Stimulated activated CD8-positive, alpha-beta memory T cell treated with anti-CD3 and anti-CD28 coated beads, Interleukin-4, amount 100 ng/mL, for 4 hours (primary cell): ENCODE measurements around the gene SLC25A29.

ENCODE experiments used
- DNase-seq, 2 donors: peaks; one replicate each; pipeline ENCODE4 v3.0.0-alpha.2; 2020; ENCODE audit warnings: low read depth in 2 of 2, low spot score in 1 of 2

Gene SLC25A29

DNA sequence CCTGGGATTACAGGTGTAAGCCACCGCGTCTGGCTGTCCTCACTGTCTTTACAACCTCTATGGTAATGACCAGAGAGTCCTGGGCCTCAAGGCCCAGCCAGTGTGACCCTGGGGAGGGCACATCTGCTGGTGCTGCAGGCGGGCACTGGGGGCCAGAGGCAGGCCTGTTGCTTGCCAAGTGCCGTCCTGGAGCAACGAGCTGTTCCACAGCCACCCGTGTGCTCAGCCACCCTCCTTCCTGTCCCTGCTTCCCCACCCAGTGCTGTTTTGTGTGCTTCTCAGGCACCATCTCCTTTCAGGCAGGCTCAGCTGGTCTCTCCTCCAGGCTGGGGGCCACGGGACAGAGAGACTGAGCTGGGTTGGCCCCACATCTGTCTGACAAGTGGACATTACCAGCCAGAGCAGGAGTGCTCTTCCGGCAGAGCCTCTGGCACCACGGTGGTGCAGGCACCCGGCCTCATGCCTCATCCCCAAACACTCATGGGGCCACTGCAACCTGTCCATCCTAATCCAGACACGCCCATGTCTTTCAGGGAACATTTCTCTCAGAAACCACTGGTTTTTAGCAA, 25.9 kb upstream of the SLC25A29 start:
- DNase-seq: no peak

DNA sequence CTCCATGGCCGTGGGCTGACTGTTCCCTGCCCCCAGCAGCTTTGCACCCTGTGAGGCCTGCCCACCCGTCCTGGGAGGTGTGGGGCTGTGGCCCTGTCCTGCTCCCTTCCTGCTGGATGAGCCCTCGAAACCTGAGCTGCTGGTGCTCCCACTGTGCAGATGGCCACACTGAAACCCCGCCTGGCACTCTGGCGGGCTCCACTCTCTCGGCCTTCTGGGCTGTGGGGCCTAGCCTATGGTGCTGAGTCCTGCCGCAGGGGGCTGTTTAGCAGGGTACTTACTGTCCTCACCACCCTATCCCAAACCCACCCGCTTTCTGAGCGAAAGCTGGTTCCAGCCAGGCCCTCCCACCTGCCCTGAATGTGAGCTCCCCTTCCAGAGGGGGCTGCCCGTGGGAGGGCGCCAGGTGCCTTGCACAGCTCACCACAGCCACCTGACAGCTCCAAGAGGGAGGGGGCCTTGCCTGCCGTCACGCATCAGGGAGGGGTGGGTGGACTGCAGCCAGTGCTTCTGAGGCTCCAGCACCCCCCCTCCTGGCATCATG, 24.2 kb upstream of the SLC25A29 start:
- DNase-seq: no peak

DNA sequence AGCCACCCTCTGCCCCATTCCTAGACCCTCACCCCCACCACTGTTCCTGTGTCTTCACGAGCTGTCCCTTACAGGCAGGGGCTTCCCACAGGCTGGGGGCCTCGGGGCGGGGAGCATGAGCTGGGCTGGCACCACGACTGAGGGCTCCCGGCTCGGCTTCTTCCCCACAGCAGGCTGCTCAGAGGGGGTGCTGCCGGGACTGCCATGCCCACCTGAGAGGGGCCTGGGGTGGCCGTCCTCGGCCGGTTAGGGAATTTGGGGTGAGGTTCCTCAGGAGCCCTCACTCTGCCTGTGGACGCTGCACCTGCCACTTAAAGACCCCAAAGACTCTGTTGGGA, 23.7 kb upstream of the SLC25A29 start:
- DNase-seq: no peak

DNA sequence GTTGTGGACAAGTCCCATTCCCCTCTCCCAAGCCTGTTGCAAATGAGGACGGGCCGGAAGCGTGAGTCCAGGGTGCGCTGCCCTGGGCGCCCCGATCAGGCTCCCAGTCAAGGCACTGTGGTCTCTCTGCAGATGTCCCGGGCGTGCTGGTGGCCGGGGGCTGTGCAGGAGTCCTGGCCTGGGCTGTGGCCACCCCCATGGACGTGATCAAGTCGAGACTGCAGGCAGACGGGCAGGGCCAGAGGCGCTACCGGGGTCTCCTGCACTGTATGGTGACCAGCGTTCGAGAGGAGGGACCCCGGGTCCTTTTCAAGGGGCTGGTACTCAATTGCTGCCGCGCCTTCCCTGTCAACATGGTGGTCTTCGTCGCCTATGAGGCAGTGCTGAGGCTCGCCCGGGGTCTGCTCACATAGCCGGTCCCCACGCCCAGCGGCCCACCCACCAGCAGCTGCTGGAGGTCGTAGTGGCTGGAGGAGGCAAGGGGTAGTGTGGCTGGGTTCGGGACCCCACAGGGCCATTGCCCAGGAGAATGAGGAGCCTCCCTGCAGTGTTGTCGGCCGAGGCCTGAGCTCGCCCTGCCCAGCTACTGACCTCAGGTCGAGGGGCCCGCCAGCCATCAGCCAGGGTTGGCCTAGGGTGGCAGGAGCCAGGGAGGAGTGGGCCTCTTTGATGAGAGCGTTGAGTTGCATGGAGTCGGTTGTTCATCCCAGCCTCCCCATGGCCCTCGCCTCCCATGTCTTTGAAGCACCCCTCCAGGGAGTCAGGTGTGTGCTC, 23.2 kb upstream of the SLC25A29 start:
- no peak for DNase-seq

DNA sequence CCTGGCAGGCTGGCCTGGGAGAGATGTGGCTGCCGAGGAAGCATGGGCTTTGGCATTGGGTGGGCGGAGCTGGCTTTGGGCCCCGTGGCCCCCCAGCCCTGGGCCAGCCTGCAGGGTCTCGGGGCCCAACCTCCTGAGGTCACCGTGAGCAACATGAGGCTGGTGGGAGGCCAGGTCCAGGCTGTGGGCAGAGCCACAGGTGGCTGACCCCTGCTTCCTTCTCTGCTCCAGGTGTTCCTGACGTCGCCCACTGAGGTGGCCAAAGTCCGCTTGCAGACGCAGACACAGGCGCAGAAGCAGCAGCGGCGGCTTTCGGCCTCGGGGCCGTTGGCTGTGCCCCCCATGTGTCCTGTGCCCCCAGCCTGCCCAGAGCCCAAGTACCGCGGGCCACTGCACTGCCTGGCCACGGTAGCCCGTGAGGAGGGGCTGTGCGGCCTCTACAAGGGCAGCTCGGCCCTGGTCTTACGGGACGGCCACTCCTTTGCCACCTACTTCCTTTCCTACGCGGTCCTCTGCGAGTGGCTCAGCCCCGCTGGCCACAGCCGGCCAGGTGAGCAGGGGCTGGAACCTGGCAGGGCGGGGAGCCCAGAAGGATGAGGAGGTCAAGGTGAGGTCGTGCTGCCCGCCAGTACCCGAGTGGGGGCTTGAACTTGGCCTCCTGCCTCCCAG, 22.4 kb upstream of the SLC25A29 start:
- no peak for DNase-seq

DNA sequence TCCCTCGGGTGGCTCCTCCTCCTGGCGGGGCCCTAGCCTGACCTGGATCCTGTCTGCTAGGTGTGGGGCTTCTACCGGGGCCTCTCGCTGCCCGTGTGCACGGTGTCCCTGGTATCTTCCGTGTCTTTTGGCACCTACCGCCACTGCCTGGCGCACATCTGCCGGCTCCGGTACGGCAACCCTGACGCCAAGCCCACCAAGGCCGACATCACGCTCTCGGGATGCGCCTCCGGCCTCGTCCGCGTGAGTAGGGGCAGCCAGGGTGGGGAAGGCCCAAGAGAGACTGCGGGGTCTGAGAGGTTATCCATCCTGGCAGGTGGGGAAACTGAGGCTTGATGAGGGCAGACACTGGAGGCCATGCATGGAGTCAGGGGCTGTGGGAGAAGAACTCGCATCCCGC, 20.9 kb upstream of the SLC25A29 start:
- no peak for DNase-seq

DNA sequence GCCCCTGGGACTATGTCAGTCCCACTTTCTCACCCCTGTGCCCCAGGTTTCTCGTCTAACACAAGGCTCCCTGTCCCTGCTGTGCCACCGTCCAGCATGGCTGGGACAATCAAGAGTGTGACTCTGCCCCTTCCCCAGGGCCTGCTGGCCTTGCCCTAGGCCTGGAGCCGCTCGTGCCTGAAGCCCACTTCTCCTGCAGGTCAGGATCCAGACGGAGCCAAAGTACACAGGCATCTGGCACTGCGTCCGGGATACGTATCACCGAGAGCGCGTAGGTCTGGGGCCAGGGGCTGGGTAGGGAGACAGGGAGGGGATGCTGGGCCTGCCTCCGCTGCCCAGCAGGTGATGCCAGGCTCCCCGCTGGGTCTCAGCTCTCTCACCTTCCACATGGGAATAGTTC, 19.7 kb upstream of the SLC25A29 start:
- no peak for DNase-seq

DNA sequence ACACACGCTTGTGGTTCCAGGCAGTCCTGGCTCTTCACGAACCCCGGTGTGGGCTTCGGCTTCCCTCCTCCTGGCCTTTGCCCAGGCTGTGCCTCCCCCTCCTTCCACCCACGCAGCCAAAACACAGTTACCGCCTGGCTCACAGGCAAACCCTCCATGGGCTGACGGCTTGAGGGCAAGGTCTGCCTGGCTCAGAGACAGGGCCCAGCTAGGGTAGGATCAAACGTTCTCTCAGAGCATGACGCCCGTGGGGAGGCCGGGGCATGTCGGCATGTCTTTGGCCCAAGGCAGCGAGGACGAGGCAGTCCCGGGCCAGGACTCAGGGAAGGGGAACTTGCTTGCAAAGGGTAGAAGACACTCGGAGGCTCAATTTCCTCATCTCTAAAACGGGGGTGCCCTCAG, 19.0 kb upstream of the SLC25A29 start:
- no peak for DNase-seq

DNA sequence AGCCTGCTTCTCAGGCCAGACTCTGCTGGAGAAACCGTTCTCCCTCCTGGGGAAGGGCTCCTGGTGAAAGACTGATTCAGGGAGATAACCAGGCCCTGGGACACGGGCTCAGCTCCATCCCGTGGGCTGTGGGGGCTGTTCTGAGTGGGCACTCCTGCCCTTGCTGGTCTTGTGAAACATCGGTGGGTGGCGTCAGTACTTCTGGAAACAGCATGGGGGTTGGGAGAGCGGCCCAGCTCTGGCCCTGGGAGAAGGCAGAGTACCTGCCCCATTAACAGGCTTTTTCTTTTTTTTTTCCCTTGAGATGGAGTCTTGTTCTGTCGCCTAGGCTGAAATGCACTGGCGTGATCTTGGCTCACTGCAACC, 17.7 kb upstream of the SLC25A29 start:
- no peak for DNase-seq

DNA sequence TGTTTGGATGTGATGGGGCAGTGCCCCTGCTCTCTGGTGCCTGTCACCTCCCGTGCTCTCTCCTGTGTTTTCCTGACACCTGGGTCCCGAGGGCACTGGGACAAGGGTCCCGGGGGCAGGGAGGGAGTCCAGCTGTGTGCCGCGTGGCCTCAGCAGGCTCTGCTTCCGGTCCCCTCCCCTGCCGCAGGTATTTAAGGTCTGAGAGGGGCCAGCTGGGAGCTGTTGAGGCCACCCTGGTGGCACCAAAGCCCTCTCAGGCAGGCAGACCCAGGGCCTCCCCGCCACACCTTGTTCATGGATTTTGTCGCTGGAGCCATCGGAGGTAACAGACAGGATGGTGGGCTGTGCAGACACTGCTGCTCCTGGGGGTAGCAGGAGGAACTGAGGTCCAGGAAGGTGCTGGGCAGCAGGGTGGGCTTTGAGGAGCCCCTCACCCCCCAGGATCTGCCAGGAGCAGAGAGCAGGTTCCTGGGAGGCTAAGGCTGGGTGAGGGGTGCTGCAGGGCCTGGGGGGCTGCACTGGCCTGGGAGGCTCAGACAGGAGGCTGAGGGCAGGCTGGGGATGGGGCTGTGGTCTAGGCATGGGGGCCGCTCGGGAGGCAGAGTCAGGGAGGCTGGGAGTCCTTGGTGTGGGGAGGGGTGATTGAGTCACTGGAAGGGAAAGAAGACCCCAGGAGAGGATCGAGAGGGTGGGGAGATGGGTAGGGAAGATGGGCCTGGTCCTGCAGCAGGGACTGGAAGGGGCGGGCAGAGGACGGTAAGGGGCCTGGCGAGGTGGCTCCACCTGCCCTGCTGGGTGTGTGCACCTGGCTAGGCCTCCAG, 17.1 kb upstream of the SLC25A29 start, which contains the start of gene SLC25A47:
TSS of gene SLC25A47 (plus strand) at position 219 of the 821 bp plus-strand sequence. CDS start at position 295, 76 bp downstream.
- no peak for DNase-seq

DNA sequence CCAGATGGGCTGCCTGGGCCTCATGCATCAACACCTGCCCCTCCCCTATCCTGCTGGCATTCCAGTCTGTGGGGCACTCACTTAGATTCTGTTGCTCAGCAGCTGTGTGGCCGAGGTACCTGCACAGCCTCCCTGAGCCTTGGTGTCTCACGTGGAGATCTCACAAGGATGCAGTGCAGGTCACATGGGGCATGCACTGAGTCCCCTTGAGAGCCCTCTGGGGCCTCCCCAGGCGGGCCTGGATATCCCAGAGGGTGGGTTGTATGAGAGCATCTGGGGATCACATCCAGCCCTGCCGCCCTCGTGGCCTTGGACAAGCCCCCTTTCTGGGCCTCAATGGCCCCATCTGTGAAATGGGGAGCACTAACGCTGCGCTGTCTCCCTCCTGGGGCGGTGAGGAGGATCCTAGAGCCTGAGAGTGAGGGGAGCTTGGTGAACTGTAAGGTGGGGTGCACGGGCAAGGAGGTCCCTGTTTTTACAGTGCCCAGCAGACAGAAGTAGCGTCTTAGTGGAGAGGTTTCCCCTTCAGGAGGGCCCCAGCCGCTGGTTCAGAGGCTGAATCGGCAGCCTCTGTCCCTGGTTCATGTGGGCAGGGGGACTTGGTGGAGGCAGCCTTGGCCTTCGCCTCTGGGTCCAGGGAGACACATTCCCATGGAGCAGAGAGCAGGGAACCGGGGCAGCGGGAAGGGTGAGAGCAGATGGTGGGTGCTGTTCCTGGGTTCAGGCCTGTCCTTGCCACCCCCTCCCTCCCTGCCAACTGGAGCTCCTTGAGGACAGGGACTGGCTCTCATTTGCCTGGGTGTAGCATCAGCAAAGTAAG, 16.1 kb upstream of the SLC25A29 start:
- no peak for DNase-seq

DNA sequence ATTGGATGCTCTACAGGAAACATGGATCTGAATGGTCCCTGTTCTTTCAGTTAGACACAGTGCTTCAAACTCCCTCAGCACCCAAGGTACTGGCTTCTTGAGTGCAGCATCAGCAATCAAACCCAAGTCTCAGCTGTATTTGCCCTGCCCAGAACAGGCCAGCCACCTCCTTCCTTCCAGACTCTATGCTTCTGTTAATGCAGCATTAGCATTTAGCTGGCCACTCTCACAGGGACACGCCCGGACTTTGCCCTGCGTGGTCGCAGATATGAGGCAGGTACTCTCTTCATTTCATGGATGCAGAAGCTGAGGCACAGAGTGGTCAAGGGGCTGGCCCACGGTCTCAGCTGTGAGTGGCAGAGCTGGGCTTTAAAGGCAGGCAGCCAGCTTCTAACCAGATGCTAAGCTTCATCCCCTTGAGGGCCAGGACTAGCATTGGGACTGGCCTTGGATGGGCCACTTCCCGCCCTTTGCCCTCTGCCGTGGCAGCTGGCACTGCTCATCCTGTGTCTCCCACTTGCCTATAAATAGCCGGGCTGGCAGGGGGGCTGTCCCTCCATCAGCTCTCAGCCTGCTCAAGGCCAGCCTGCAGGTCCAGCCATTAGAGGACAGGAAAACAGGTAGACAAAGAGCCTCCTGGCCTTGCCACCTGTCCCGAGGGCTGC, 15.4 kb upstream of the SLC25A29 start:
- no peak for DNase-seq

DNA sequence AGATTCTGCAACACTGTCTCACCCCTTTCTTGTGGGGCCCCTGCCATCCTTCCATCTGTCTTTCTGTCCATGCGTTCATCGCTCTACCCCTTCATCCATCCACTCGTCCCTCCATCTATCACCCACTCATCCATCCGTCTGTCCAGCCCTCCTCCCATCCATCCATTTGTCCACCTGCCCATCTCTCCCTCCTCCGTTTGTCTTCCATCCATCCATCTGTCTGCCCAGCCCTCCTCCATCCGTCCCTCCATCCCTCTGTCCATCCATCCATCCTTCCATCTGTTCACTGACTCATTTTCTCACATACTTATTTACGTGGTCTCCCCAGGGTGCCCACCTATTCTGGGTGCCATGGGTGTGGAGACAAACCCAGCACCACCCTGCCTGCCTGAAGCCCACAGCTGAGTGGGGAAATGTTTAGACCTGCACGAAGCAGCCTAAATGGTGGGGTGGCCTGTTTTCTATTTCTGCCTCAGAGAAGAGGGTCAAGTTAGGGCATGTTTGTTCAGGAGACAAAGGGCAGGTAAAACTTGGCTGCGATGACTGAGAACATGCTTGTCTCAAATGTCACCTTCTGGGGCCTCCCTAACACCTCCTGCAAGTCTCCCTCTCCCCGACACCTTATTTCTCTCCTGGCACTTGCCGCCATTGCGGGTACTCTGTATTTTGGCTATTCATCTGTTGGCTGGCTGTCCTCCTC, 14.1 kb upstream of the SLC25A29 start:
- no peak for DNase-seq

DNA sequence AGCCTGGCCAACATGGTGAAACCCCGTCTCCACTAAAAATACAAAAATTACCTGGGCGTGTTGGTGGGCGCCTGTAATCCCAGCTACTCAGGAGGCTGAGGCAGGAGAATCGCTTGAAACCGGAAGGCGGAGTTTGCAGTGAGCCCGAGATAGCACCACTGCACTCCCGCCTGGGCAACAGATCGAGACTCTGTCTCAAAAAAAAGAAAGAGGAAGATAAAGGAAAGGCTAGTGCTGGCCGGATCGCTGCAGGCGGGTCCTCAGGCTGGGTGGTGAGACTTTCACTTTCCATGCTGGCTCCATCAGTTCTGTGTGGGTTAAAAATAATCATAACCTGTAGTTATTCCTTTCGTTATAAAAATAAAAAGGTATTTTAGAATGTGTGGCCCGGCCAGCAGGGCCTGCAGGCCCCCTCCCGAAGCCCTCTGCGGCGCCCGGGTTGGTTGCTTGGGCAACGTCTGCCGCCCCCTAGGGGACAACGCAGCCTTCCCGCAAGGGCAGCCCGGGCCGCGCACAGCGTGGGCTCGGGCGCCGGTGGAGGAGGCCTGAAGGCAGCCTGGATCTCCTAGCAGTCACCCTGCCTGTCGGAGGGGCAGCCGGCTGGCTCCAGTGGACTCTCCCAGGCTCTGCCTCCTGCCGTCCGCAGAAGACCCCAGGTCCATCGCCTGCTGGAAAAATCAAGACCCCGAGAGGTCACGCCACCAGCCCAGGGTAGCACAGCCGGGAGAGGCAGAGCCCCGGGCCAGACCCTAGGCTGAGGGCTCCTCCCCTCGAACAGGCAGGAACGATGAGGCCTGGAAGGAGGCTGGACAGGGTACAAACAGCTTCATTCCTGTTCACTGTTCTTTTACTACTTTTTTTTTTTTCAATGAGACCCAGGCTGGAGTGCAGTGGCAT, 11.9 kb upstream of the SLC25A29 start:
- DNase-seq: peak; percentile 42 to 48

DNA sequence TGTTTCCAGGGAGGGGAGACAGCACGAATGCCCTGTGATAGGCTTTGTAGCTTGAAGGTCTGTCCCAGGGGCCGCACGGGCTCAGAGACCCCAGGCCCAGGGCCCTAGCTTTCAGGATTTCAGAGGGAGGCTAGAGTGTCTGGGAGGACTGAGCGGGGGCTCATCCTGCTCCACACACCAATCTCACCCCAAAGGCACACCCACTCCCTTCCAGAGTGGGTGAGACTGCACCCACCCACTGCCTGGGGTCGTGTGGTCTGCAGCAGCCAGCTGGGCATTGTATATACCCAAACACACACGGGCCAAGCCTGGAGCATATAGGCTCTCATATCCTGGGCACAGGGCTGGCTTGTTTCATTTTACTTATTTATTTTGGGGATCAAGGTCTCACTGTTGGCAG, 11.1 kb upstream of the SLC25A29 start:
- no peak for DNase-seq

DNA sequence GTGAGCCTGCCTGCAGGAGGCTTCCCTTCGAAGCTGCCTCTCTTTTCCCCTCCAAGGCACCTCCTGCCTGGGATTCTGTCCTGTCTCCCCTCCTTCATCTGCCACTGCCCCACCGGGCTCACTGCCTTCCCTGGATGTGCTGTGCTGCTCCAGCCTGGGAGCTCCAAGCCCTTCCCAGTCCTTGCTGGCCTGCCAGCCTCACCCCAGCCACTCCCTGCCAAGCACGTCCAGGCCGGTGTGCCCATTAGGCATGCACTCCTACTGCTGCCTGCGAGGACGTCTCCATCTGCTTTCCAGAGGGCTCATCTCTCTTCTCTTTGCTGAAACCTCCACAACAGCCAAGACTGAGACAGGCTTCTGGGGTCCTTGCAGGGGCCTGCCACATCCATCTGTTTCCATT, 8.5 kb upstream of the SLC25A29 start:
- DNase-seq: no peak

DNA sequence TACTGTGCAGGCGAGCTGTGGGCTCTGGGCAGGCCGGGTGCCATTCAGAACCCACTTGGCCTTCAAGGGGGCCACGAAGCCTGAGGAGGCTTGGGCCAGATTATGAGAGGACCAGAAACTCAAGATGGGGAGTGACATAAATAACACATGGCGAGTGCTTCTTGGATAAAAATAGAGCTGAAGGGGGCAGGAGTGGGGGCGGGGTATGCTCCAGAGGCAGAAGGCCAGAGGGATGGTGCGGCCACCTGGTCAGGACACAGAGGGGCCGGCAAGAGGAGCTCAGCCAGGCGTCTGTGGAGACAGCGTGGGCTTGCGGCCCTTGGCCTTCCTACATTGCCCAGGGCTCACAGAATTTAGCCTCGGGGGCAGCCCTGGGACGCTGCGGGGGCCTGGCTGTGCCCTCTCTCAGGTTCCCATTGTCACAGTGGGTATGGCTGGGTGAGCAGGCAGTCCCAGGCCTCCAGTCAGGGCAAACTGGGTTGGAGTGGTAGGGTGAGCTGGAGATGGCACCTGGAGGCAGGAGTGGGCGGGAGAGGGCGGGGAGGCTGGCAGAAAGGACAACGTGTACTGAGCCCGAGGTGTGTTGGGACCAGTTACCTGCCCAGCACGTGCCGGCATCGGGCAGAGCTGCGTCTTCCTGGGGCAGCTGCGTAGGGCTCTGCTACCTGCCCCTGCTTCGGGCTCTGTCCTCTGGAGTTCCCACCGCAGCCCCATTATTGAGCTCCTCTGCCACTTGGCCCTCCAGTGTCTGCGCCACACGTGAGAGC, 7.4 kb upstream of the SLC25A29 start:
- no peak for DNase-seq
